GM13976 (cell line): Measurements from ENCODE around the gene ITIH3.

ENCODE experiments used
- DNase-seq: peaks from one replicate; pipeline ENCODE4 v3.0.0; 2012; ENCODE audit warnings: low spot score
- in situ Hi-C: fragments of 300-500 bp; cut with MboI; formaldehyde crosslinking; loops from one replicate; pipeline ENCODE4 v1.12.0; 2022; ENCODE audit warnings: low sequenced_read_pairs, mixed read lengths, inconsistent platforms; ENCODE audit not compliant: unreplicated experiment
- TF ChIP-seq, protein P1 (sequence below): IDR thresholded peaks from 2 replicates; pipeline ENCODE4 v1.5.1; 2012; ENCODE audit warnings: borderline replicate concordance, mild to moderate bottlenecking; ENCODE audit not compliant: insufficient read depth; ENCODE audit errors: extremely low read depth, missing control alignments, control extremely low read depth

The ITIH3 gene

GRCh38 chr3:52856666-52857065 lies 62.1 kb downstream of the ITIH3 start:
- in situ Hi-C loops, result no loop called here

GRCh38 chr3:52857133-52857532 lies 62.5 kb downstream of the ITIH3 start:
- in situ Hi-C loops, result no loop called here
- TF ChIP-seq, protein P1, sequence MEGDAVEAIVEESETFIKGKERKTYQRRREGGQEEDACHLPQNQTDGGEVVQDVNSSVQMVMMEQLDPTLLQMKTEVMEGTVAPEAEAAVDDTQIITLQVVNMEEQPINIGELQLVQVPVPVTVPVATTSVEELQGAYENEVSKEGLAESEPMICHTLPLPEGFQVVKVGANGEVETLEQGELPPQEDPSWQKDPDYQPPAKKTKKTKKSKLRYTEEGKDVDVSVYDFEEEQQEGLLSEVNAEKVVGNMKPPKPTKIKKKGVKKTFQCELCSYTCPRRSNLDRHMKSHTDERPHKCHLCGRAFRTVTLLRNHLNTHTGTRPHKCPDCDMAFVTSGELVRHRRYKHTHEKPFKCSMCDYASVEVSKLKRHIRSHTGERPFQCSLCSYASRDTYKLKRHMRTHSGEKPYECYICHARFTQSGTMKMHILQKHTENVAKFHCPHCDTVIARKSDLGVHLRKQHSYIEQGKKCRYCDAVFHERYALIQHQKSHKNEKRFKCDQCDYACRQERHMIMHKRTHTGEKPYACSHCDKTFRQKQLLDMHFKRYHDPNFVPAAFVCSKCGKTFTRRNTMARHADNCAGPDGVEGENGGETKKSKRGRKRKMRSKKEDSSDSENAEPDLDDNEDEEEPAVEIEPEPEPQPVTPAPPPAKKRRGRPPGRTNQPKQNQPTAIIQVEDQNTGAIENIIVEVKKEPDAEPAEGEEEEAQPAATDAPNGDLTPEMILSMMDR, result no peak
- DNase-seq, result no peak

More at GRCh38 chr3:52856666-52857065, 62.1 kb downstream of the ITIH3 start:
- DNase-seq, result no peak
- TF ChIP-seq, protein P1, result no peak

- TF ChIP-seq, protein P1, result no peak
- in situ Hi-C loops, result no loop called here
- no peak for DNase-seq
Measured at GRCh38 chr3:52857864-52858263, 63.3 kb downstream of the ITIH3 start.
